HG03039 (cell line): ENCODE data around the gene FANCC.

Source experiments
- ATAC-seq: cut with Tn5 transposase; IDR thresholded peaks from one replicate; pipeline ENCODE4 v1.9.1; 2021; ENCODE audit warnings: mild to moderate bottlenecking, moderate library complexity; ENCODE audit not compliant: unreplicated experiment

Gene FANCC

DNA sequence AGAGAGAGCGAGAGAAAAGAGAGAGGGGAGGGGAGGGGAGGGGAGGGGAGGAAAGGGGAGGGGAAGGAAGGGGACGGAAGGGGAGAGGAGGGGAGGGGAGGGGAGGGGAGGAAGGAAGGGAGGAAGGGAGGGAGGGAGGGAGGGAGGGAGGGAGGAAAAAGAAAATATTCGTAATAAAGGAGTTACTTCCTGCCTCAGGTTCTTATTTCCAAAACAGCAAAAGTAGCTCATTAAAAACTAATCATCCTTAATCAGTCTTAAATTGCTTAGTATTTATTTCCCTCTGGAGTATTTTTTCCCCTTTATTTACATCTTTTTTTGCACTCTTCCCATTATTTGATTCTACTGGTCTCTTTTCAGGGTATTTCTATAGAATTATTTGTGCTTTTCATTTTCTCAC, 162.3 kb downstream of the FANCC start:
- ATAC-seq: no peak

DNA sequence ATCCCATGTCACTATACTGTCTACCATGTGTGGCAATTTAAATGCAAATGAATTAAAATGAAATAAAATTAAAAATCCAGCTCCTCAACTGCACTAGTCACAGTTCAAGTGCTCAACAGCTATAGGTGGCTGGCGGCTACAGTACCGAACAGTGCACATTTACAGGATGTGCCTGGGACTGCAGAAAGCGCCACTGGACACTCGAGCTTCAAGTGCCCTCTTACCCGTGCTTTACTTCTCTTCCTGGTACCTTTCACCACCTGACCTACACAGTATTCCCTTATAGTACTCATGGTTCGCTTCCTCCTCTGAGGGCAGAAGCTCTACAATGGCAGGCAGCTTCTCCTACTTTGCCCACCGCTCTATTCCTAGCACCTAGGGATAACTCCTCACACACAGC, 166.6 kb downstream of the FANCC start:
- ATAC-seq: no peak

- ATAC-seq: no peak
Measured at GRCh38 chr9:95148208-95148520, 169.3 kb downstream of the FANCC start.

DNA sequence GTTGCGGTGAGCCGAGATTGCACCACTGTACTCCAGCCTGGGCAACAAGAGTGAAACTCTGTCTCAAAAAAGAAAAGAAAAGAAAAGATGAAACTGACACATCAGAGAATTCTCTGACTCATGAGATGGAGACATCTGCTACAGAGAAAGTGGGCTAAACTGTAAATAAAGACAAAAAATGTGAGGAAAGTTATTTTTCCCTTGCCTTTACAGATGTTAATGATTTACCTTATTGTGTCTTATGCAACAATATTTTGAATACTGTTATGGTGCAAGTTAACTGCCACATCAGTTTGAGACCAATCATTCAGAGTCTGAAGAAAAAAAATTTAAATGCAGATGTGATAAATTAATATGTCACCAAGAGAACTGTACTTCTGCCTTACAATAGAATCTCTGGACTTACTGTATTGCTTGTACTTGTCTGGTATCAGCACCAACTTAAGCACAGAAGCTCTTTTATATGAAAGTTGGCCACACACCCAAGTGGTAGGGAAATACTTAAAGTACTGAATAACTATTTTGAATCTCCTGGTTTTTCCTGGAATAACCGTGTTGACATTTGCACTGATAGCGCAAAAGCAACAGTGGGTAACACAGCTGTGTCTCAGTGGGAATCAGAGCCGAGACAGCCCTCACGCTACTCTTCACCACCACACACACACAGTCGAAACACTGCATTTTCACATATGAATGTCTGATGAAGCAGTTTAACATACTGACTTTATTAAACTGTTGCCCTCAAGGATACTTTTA, 169.9 kb downstream of the FANCC start:
- no peak for ATAC-seq

GRCh38 chr9:95143591-95144561, 173.6 kb downstream of the FANCC start:
- ATAC-seq: no peak

GRCh38 chr9:95142728-95143127, 174.8 kb downstream of the FANCC start:
- no peak for ATAC-seq

- no peak for ATAC-seq
Measured at GRCh38 chr9:95142315-95142714, 175.2 kb downstream of the FANCC start.

- no peak for ATAC-seq
Measured at GRCh38 chr9:95140821-95141220, 176.7 kb downstream of the FANCC start.

DNA sequence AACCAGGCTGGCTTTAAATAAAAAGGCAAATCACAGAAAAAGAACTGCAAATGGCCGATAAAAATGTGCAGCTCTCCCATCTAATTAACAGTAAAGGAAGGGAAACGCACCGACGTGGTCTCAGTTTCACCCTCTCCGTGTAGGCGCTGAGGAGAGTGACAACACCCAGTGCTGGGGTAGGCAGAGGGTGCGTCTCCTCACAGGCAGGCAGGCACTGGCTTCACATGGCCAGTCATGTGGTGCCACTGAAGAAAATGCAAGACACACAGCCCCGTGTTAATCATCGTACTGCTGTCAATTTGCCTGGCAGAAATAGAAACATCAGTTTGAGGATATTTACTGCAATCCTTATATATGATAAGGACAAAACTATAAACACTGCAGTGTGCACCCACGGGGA, 178.4 kb downstream of the FANCC start:
- no peak for ATAC-seq

DNA sequence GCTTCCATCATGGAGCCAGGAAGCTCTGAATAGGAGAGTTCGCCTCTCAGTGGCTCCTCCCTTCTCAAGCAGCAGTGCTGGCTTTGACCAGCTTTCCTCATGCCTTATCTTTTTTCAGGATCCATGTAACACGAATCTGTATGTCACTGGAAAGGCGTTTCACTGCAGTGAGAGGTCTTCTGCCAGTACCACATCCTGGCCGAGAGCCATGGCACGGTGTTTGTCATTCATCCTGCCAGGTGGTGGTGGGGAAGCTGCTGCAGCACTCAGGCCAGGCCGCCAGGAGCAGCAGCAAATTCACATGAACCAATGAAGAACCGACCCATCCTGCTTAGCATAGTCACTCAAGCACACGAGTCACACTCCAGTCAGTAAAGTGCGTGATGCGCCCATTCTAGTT, 179.0 kb downstream of the FANCC start:
- no peak for ATAC-seq

DNA sequence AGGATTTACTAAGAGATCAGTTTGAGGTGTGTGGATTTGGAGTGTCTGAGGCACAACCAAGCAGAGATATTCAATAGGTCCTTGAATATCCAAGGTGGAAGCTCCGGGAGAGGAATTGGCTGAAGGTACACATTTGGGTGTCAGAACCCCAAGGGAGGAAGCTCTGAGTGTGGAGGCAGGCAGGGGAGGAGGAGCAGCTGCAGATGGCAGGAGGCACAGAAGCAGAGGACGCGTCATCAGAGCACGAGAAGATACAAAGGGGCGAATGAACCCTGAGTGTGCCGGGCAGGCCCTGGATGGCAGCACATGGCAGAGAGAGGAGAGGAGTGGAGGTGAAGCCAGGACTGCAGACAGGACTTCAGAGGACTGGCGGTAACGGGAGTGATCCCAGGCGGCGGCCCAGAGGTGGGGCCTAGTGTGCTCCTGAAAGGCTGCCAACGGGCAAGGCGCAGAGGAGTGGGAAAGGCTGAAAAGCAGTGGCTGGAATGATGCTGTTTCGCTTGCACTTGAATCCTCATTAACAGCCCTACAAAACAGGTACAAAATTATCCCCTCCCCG, 179.8 kb downstream of the FANCC start:
- ATAC-seq: no peak

DNA sequence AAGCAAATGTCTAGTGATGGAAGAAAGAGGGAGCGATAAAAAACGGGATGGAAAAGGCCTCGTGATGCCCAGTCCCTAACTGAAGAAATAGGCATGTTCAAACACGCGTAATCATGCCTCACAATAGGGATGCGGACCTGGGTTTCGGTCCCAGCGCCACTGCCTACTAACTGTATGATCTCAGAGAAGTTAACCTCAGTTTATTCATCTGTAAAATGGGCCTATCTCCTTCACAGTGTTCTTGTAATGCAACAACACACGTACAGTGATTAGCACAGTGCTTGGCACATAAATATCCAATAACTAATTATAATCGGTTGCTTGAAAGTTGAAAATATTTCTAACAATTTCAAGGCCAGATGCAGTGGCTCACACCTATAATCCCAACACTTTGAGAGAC, 181.8 kb downstream of the FANCC start:
- no peak for ATAC-seq

DNA sequence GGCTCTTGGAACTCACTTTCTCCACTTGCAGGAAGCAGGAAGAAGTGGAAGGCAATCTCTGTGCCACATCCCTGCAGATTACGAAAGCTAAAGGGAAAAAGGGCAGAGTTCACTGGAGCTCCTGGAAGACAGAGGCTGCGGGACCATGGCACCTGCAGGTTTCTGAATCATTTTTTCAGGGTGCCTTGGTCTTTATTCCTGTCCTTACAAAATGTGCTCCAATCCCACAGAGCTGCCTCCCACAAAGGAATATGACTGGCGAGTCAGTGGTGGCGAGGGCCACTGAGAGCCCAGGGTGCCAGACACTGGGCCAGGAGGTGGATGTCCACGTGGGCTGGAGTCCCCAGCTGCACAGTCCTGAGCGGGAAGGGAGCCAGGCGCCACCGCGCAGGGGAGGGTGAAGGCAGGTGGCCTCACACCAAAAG, 183.0 kb downstream of the FANCC start:
- no peak for ATAC-seq

DNA sequence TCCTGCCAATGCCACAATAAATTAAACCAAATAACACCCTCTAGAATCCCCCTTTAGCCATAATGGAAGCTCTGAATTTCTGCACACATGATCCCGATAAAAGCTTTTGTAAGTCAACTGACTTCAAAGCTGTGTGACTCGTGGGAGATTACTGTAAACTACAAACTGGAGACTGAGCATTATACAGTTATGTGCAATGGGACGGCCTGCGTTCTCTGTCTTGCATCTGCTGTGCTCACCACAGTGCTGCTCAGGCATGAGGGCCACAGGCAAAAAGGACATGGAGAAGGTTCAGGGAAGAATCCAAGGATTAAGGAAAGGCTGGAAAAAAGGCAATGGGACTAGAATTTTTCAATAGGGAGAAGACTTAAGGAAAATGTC, 184.2 kb downstream of the FANCC start:
- no peak for ATAC-seq

- ATAC-seq: no peak
Measured at GRCh38 chr9:95132366-95133324, 184.9 kb downstream of the FANCC start.

GRCh38 chr9:95131023-95131943, 186.2 kb downstream of the FANCC start:
- ATAC-seq: no peak

DNA sequence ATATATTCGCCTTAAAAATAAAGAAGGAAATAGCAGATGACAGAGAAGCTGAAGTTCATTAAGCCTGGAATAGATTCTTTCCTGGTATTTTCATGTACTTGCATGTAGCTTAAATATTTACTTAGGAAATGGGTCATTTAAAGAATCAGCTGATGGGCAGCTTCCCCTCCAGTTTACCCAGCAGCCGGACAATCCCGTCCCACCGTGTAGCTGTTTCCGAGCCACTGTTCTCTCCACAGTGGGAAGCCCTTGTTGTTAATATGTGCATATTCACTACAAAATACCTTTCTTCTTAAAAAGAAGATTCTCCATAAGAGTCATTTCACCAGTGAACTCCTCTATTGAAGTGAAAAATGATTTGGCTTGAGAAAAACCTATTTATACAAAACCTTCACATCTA, 187.0 kb downstream of the FANCC start:
- no peak for ATAC-seq

DNA sequence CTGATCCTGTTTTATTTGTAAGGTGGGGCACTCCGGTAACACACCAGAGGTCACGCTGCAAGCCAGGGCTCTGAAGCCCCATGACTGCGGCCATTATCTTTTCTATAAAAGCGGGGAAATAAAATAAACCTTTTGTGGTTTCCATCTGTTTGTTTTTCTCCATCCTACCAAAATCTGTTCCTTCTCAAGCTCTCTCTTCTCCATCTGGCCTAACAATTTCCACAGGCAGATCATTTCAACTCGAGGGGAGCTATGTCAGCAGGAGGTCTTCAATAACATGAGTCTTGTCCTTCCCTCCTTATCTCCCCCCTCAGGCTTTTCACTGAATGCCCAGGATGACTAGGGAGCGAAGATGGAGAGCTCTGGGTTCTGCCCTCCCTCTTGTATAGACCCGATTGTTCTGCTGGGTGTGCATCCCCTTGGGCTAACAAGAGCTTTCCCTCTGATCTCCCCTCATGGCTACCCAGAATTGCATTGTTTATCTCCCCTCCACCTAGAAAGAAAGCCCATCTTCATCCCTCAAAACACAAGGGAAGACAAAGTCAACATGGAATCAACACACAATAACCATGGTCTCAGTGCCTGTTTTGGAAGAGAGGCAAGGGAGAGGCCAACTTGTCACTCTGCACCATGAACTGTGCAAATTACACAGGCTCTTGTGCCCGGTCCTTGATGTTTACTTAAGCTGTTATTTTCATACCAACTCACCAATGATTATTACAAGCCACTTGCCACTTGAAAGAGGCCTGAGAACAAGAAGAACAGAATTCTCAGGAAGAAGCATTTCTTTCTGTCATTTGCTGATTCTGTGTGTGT, 187.8 kb downstream of the FANCC start:
- ATAC-seq: no peak

- no peak for ATAC-seq
Measured at GRCh38 chr9:95128177-95128524, 189.4 kb downstream of the FANCC start.
